A549 treated with AZD2906 at 1 μM for 4 hours (cell line): ENCODE data around the gene EPHB4. TPM values are rescaled to one million over a fixed set of nuclear protein-coding genes. Genes with fewer than 3 reads are reported as not detected.

Experiments used
- total RNA-seq: library from RNA; stranded (reverse); fragments of 200-300 nt; extraction: Qiagen RNA extraction; gene quantifications from 5 replicates; pipeline ENCODE4 v1.2.3, GENCODE V29; 2022

EPHB4 gene
- total RNA-seq, result 38.4 to 43.1 TPM (median 40.6 TPM) in 5 replicates

GRCh38 chr7:100827330-100828226 lies at the start of gene EPHB4:
Gene EPHB4 (minus strand): TSS chr7:100827523. CDS start chr7:100827030, 493 bp downstream.

GRCh38 chr7:100874577-100875355 lies 47.4 kb upstream of the EPHB4 start, which contains the start of gene SRRT:
Gene SRRT (plus strand): TSS chr7:100875103. CDS start chr7:100875591, 488 bp downstream.

DNA sequence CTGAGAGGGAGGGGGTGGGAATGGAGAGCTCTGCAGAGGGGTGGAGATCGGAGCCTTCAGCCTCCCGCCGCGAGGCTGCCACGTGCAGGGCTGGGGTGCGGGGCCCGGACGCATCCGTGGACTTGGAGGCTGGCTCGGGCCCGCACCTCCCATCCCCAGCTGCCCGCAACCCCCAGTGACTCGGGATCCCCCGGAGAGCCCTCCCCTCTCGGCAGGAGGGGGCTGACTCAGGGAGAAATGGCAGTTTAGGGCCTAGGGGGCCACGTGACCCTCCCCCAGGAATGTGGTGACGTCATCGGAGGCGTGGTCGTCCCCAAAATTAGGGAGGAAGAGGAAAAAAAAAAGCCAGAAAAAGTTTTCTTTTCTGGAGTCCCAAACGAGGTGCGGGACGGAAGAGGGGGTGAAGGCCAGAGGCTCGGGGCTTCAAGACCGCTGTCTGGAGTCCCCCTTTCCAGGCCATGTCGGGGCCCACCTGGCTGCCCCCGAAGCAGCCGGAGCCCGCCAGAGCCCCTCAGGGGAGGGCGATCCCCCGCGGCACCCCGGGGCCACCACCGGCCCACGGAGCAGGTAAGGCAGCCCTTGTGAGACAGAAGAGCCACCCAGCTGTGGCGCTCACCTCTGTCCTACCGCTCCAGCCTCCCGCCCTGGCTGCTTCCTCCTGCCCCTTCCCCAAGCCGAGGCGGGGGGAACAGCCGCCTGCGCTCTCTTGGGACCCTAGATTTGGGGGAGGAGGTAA lies 39.9 kb upstream of the EPHB4 start, which contains the start of gene TRIP6:
Gene TRIP6, plus strand, starts transcription at position 348 of the 736 bp plus-strand sequence. Its CDS starts 111 bp downstream, at position 459.

GRCh38 chr7:100852048-100852872 lies 24.9 kb upstream of the EPHB4 start, which contains the start of gene SLC12A9:
Gene SLC12A9 (plus strand): TSS chr7:100852713. CDS start chr7:100854198, 1,485 bp downstream.

Other genes with a start within 250 kb of the EPHB4 start
- 12.5 to 18.8 TPM (median 16.2 TPM) in 5 replicates for gene LRCH4, start 241.4 kb downstream of the EPHB4 start, total RNA-seq
- 0.22 to 0.35 TPM (median 0.24 TPM) in 5 replicates for gene FBXO24, start 241.2 kb downstream of the EPHB4 start, total RNA-seq
- gene PCOLCE, start 225.2 kb downstream of the EPHB4 start, total RNA-seq, result 6.8 to 10.3 TPM (median 10.0 TPM) in 5 replicates
- gene MOSPD3, start 215.0 kb downstream of the EPHB4 start, total RNA-seq, result 16.3 to 22.9 TPM (median 21.2 TPM) in 5 replicates
- 2.1 to 2.8 TPM (median 2.5 TPM) in 5 replicates for gene TFR2, start 186.0 kb downstream of the EPHB4 start, total RNA-seq
- gene ACTL6B, start 171.1 kb downstream of the EPHB4 start, total RNA-seq, result not detected in 5 replicates
- gene GNB2, start 153.8 kb downstream of the EPHB4 start, total RNA-seq, result 181 to 270 TPM (median 268 TPM) in 5 replicates
- 12.5 to 20.6 TPM (median 17.5 TPM) in 5 replicates for gene GIGYF1, start 133.3 kb downstream of the EPHB4 start, total RNA-seq
- gene POP7, start 121.4 kb downstream of the EPHB4 start, total RNA-seq, result 68.5 to 93.3 TPM (median 89.6 TPM) in 5 replicates
- gene EPO, start 107.1 kb downstream of the EPHB4 start, total RNA-seq, result 0.09 TPM in 1 of 5 replicates, not detected in the others
- not detected in 5 replicates for gene ZAN, start 93.9 kb downstream of the EPHB4 start, total RNA-seq
- 13.3 to 15.9 TPM (median 13.9 TPM) in 5 replicates for gene SLC12A9, start 25.2 kb upstream of the EPHB4 start, total RNA-seq
- 42.1 to 58.3 TPM (median 52.4 TPM) in 5 replicates for gene TRIP6, start 39.9 kb upstream of the EPHB4 start, total RNA-seq
- gene SRRT, start 47.6 kb upstream of the EPHB4 start, total RNA-seq, result 116 to 144 TPM (median 134 TPM) in 5 replicates
- 4.3 to 6.3 TPM (median 5.4 TPM) in 5 replicates for gene UFSP1, start 62.2 kb upstream of the EPHB4 start, total RNA-seq
- 2.3 to 3.5 TPM (median 3.1 TPM) in 5 replicates for gene ACHE, start 68.4 kb upstream of the EPHB4 start, total RNA-seq
- gene MUC3A, start 122.0 kb upstream of the EPHB4 start, total RNA-seq, result 15.2 to 23.8 TPM (median 22.2 TPM) in 5 replicates
- 12.5 to 23.4 TPM (median 19.2 TPM) in 5 replicates for gene MUC12, start 142.0 kb upstream of the EPHB4 start, total RNA-seq
- gene MUC17, start 192.6 kb upstream of the EPHB4 start, total RNA-seq, result 0.02 to 0.11 TPM (median 0.02 TPM) in 5 replicates